ENCODE measurements around the gene SEPTIN5.

Gene SEPTIN5

DNA sequence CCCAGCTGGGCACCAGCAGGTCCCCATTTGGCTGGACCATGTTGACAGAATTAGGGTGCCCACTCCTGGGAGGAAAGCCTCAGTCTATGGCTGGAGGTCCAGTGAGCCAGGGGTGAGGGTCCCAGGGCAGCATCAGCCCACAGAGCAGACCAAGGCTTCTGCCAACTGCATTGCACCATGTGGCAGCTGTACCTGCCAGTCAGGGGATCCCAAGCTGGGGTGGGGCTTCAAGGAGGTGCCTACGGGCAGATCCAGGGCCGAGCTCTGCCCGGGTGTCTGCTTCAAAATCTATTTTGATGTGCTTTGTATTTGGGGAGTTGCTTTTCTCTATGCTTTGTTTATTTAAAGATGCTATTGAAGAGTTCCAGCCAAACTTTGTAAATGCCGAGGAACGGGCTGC, 19.5 kb downstream of the SEPTIN5 start:
- DNase-seq (ENCODE audit: low read depth) = no peak

DNA sequence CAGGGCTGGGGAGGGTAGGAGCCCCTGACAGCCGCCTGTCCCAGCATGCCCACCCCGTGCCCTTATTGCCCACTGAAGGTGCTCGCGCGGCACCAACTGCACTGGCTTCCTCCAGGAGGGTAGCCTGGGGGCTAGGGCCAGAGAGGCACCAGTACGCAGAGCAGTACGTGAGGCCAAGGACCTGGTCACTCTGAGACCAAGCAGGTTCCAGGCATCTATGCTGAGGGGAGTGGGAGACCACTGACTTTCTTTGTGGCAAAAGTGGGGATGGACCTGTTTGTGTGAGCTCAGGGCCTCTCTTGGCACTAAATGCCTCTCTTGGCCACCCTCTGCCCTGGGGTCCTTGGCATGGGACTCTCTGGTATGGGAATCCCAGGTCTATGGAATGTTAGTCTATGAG, 19.9 kb downstream of the SEPTIN5 start:
- DNase-seq (ENCODE audit: low read depth) = no peak

DNA sequence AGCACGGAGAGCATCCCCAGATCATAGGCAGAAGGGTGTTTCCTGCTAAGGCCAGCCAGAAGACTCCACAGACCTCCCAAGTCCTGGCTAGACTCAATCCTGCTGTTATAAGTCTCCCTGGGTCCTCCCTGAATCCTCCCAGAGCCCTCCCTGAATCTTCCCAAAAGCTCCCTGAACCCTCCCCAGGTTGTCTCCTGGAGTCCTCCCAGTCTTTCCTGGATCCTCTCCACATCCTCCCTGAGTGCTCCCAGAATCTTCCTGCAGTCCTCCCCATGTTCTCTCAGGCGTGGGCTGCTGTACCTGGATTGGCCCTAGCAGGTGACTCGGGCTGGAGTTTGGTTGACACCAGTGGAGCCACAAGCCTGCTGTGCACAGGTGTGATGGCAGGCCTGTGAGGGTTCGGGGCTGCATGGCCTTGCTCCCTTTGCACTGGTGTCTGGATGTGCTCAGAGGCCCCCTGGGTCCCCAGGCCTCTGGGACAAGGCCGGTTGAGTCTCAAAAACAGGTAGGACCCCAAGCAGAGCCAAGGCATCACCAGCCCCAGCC, 20.6 kb downstream of the SEPTIN5 start:
- DNase-seq (ENCODE audit: low read depth) = no peak

DNA sequence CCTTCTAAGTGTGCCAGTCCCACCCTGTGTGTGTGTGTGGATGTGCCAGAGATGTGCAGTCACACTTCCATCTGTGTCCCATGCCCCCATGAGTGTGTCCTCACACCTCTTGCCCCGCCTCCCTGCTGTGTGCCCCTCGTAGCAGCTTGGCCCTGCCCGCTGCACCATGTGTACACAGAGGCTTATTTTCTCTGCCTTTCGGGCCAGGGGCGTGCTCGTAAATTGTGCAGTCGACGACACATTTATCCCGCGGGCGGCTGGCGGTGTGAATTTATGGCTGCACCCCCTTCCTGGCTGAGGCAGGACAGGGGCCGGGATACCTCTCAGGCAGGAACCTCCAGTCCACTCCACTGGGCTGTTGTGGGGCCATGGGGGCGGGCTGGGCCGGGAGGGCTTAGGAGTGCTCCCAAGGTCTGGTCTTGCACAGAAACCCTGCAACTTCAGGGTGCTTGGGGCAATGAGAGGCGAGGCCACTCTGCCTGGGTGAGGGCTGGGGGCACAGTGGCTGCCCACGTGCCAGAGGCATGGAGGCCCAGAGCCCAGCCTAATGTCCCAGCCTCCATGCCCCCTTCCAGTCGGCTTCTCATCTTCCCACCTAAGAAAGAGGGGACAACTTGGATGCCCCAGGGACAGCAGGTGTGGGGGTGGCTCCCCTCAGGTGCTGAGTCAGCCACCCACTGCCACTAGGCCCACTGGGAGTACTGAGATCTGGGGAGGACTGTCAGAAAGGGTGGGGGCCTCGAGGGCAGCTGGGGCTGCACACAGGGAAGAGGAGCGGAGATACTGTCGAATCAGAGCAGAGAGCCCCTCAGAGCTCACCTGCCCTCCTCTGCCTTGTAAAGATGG, 21.6 kb downstream of the SEPTIN5 start:
- DNase-seq (ENCODE audit: low read depth) = no peak

DNA sequence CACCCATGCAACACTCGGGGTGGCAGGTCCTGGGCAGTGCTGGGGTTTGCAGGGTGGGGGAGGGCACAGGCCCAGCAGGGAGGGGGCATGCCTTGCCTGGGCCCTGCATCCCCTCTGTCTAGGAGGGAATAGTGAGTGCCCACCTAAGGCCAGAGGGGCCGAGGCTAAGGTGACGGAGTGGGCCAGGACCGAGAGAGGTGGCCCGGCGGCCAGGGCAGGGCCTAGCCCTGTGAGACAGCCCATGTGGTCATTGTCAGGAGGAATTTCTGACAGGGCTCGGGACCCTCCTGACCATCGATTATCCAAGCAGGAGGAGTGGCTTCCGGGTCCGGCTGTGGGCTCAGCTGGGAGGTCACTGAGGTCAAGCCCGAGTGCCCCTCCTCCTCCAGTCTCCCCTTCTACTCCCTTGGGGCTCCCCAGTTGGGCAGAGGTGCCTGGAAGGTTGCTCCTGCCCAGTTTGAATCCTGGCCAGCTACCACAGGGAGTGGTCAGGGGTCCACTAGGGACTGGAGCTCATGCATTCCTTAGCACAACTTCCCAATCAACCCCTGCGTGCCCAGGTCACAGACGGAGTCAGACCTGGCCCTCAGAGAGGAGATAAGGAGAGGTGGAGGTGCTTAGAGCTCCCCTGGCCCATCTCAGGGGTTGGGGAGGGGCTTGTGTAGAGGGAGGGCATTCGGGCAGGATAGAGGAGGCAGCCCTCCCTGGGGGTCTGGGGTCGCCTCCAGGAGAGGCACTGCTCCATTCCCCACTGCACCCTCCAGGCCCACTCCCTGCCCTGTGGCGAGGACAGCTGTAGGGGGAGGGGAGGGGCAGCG, 23.8 kb downstream of the SEPTIN5 start:
- no peak for DNase-seq (ENCODE audit: low read depth)

DNA sequence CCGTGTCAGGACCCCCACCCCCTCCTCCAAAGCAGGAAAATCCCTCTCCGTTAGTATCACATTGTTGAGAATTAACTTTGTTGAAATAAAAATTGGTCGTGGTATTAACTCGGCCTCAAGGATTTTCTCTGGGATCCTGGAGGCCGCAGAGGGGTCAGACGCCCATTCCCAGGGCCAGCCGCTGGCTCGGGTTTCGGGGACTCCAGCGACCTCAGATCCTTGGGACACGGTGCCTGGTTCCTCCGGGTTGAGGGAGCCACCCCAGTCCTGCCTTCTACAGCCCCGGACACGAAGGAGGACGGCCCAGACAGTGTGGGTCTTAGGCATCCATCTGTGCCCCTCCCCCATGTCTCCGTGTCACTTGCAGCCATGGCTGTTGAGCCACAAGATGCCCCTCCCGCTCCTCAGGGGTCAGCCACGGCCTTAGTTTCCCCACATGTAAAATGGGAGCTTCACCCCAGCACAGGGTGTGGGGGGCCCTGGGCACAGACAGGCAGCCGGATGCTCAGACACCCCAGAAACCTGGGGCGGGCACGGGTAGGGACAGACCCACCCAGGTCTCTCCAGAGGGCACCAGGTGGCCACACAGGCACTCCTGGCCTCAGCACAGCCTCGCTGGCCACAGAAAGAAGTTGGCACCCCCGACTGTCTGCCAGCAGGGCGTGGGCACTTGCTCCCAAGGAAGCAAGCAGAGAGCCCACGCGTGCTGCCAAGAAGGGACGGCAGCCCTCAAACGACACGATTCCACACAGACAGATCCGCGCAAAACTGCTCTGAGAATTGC, 24.6 kb downstream of the SEPTIN5 start:
- no peak for DNase-seq (ENCODE audit: low read depth)

DNA sequence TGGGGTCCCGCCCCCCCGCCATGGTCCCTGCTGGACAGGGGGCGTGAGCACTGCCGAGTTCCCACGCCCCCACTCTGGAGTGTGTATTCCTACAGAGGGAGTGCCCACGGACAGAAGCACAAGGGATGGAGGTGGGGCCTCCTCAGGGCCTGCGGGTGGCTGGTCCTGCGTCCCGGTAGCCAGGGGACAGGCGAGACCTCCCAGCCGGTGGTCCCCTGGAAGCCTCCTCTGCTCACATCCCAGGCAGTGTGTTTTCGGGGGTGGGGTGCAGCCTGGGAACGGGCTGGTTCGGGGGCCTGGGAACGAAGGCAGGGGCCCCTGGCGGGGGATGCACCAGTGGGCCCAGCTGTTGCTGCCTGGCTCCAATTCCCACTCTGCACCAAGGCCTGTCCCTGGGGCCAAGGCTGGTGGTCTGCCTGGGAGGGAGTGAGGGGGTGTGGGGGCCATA, 25.2 kb downstream of the SEPTIN5 start:
- no peak for DNase-seq (ENCODE audit: low read depth)

DNA sequence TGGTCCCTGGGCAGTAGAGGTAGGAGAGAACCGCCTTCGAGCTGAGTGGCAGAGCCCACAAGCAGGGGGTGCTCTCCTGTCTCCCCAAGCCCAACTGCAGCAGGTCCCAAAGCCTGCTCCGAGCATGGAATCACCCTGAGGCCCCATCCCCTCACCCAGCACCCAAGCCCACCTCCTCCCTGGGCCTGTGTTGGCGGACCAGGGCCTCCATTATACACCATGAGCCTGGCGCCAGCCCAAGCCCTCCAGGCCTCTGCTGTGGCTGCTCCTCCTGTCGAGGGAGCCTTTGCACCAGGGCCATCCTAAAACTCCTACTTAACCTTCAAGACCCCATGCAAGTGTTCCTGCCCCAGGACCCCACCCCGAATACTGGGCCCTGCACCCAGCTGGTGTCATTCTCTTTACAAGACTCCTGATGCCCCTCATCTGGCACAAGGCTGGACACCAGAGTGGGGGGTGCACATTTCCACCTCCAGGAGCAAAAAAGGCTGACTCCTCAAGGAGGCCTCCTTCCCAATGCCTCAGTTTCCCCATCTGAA, 25.7 kb downstream of the SEPTIN5 start:
- DNase-seq (ENCODE audit: low read depth) = no peak

DNA sequence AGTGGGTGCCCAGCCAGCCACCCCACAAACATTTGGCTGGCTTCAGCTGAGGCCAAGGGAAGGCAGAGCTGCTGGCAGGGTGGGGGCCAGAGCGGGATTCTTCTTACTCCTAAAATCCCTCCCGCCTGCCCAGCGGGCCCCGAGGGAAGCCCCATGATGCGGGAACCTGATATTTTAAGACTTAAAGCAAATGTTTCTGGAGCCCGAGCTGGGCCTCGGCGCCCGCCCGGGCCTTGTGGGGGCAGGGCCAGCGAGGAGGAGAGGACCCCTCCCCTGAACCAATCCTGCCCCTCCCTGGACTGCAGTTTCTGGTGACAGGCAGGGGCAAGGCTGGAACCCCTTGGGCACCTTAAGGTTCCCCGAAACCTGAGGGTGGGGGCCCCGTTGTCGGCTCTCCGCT, 26.3 kb downstream of the SEPTIN5 start:
- no peak for DNase-seq (ENCODE audit: low read depth)

DNA sequence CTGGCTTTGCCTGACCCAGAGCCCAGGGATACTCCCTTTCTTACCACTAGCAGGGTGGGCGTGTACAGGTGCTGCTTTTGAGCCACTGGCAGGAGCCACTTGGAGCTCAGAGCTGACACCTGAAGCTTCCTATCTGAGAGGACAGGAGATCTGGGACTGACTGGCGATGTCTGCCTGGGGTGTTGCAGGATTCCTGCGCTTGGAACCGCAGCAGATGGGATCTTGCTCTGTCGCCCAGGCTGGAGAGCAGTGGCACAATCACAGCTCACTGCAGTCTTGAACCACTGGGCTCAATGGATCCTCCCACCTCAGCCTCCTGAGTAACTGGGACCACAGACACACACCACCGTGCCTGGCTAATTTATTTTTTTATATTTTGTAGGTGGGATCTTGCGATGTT, 26.8 kb downstream of the SEPTIN5 start:
- no peak for DNase-seq (ENCODE audit: low read depth)

DNA sequence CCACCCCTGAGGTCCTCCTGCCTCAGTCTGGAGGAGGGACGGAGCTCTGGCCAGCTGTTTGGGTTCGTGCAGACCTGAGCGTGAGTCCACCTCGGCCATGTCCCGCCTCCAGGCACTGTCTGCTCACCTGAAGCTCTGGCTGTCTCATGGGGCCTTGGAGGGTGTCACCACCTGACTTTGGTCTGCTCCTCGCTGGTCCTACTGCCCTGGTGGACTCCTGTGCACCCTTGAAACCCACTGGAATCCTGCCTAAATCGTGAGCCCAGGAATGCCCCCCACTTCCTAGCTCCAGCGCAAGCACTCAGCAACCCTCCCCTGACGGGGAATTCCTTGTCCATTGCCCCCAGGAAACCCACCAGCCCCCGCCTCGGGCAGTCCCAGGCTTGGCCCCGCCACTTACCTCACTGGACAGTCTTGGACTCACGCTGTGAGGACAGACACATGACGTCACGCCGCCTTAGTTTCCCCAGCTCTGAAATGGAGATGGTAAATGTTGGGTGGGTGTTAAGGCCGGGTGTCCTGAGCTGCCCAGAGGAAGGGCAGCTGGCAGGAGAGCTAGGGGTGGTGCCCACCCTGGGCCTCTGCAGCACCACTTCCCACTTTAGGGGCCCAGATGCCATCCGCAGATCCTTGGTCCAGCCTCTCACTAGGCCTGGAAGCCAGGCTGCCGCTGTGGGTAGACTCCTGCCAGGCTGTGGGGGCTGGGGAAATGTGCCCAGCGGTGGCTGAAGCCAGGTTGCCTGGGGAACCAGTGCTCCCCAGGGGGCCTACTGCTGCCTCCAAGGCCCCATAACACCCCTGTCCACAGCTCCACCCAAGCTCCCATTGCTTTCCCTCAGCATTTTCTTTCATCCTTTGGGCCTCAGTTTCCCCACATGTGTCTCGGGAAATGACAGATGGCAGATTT, 28.1 kb downstream of the SEPTIN5 start:
- DNase-seq (ENCODE audit: low read depth) = no peak

DNA sequence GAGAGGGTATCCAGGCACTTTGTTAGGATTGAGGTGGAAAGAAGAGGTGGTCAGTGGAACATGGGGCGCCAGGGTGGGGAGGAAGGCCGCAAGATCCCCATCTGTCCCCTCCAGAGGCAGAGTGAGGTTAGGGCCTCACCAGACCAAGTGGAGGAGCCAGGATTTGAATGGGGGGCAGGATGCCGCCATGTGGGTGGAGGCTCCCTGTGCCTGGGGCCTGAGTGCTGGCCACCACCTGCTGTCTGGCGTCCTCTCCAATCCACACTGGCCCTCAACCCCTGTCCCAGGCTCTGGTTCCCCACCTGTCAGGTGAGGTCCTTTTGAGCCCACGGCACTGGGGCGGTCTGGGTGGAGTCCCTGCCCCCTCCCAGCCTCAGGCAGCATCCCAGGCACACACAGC, 28.8 kb downstream of the SEPTIN5 start:
- DNase-seq (ENCODE audit: low read depth) = no peak

DNA sequence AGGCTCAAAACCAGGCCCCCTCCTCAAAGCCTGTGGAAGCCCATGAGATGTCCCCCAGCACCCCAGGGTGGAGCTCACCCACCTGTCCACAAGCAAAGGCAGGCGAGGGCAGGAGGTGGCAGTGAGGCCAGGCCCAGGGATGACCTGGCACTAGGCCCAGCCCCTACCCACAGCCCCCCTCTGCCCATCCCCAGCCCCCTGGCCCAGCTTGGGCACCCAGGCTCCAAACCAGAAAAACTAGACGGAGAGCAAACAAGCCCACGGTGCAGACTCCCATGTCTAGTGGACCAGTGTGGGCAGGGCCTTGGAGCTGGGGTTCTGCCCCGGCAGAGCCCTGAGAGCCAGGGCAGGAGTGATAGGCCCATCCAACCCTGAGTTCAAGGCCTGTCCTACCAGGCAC, 29.3 kb downstream of the SEPTIN5 start:
- no peak for DNase-seq (ENCODE audit: low read depth)

DNA sequence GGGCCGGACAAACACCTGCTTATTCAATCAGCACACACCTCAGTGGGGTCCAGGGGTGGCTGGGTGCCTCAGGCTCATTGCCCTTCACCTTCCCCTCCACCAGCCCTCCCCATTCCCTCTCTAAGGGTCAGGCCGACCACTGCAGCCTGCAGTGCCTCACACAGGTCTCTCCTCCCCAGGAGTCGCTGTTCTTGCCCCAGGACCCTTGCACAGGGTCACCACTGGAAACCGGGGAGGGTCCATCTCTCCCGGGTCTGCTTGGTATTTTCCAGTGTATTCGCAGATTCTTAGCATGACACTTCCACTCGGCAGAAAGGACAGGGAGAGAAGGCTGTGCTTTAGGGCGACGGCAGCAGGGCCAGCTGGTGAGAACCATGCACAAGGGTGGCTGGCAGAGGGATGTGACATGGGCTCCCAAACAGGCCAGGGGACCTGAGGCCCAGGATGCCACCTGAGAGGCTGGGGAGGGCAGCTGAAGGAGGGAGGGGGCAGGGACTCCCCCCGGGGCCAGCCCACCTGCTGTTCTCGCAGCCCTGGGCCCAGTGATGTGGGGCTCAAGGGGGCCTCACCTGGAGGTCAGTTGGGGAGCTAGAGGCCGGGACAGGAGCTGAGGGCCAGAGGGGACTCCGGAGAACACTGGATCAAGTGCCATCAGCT, 30.2 kb downstream of the SEPTIN5 start:
- no peak for DNase-seq (ENCODE audit: low read depth)

DNA sequence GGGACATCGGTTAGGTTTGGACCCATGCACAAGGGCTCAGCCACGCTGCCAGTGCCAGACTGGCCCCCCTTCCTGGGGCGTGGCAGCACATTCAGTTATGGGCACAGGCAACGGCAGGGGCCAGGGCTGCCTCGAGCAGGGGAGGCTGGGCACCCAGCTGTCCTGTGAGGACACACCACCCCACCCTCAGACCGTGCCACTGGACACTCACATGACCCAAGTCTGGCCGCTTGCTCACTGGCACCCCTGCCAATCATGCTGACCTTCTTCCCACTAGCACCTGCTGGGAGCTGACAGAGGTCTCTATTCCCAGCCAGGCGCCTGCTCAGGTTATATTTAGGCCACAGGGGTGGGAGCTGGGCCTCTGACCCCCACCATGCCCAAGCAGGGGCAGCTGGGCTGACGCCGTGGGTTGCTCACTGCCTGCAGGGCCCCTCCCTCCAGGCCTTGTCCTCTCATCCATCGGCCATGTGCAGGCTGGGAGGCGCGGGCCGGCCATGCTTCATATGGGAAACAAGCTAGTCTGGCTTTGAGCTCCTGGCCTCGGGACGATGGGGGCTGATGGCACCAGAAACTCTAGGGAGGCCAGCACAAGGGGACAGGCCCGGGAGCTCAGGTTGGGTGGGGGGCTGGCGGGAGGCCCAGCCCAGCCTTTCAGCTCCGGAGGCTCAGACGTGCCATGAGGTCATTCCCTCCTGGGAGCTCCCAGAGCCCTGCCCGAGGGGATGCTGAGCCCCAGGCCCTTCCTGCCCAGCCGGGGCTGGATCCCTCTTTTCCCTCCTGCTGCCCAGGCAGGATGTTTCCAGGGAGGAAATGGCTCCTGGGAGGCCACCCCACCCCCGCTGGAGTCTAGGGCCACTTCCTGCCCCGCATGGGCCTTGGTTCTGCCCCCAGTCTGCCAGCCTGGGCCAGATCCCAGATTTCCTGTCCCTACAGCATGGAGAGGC, 31.1 kb downstream of the SEPTIN5 start:
- DNase-seq (ENCODE audit: low read depth) = no peak

DNA sequence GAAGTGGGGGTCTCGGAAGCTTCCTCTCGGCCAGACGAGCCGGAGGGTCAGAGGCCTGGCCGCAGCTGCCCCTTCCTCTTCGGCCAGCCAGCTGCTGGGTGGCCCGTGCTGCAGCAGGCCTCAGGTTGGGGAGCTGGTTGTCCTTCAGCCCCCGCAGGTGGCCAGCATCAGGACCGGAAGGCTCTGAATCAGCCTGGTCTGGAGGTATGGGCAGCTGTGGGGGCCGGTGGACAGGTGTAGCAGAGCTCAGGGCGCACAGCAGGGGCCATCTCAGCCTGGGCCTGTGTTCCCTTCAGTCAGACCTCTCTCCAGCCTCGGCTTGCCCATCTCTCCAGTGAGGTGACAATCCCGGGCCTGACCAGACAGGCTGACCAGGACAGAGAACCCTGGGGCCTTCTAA, 32.4 kb downstream of the SEPTIN5 start:
- DNase-seq (ENCODE audit: low read depth) = no peak

DNA sequence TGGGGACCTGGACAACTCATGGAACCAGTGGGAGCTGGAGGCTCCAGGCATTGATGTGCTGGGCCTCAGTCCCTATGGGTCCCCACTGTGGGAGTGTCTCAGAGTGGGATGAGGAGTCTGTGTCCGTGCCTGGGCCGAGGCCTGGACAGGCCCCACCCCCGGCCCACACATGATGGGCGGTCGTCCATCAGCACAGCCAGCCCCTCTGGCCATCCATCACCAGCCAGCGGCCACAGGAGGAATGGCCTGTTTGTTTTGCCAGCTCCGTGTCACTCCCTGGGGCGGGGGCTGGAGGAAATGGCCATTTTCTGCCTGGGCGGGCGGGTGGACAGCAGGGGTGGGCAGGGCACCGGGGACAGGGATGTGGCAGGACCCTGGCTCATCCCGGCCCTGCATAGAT, 33.2 kb downstream of the SEPTIN5 start:
- DNase-seq (ENCODE audit: low read depth) = no peak

DNA sequence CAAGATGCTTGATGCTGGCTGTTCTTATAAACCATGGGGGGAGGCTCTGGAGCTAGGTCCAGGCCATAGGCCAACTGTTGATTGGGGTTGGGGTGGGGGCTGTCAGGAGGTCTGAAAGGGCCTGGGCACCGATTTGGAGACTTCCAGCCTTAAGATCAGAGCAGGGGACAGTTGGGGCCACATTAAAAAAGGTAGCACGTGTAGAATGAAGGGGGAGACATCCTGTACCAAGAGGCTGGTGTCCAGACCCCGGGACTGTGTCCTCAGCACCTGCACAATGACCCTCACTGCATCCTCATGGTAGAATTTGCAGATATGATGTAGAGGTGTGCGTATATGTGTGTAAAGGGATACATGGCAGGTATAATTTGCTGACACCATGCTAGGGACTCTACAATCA, 33.8 kb downstream of the SEPTIN5 start:
- no peak for DNase-seq (ENCODE audit: low read depth)

DNA sequence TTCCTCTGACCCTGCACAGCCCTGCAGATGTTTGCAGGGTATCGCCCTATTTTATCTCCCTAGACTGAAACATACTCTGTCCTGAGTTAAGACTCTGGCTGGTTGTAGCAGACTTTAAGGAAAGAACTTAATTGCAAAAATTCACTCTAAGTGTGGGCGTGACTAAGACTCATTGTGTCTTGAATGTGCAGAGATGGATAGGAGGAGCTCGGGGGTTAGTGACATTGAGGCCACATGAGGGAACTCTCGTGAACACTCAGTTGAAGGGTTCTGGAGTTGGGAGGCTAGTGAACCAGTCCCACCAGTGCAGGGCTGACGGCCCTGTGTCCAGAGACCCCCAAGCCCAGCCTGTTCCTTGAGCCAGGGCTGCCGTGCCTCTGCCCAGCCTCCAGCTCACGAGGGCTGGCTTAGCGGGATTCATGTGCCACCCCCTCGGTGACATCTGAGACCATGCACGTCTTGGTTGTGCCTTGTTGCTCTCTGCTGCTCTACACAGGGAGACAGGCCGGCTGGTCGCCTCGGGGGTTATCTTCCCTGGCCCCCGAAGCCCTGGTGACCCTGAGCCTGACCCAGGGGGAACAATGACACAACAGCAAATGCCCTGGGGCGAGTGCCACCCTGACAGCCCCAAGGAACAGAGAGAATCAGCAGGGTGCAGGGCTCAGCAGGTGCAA, 34.8 kb downstream of the SEPTIN5 start:
- no peak for DNase-seq (ENCODE audit: low read depth)

All from ELR (cell line).